Liver (tissue), 9 donors: ENCODE data around the gene ACVR2A. TPM values are rescaled to one million over a fixed set of nuclear protein-coding genes. Genes with fewer than 3 reads are reported as not detected.

Source experiments
- DNase-seq: peaks from one replicate; pipeline ENCODE4 v3.0.0-alpha.2; 2017; ENCODE audit warnings: low spot score
- H3K27ac ChIP-seq, 2 donors: one replicate each; pipeline ENCODE4 v1.7.0; 2013; ENCODE audit warnings: inconsistent platforms in 2 of 2, low read length in 2 of 2, control low read depth in 1 of 2, low read depth in 1 of 2, mild to moderate bottlenecking in 1 of 2
- H3K27me3 ChIP-seq, 4 donors: one replicate each; pipeline versions ENCODE4 v1.6.1 to v1.7.0; 2013; ENCODE audit warnings: low read length in 3 of 4, inconsistent platforms in 1 of 4, mild to moderate bottlenecking in 1 of 4, moderate library complexity in 1 of 4; ENCODE audit not compliant: control insufficient read depth in 4 of 4, insufficient read depth in 4 of 4
- H3K36me3 ChIP-seq, 4 donors: one replicate each; pipeline versions ENCODE4 v1.6.1 to v1.7.0; 2013; ENCODE audit warnings: low read length in 3 of 4, mild to moderate bottlenecking in 3 of 4, low read depth in 1 of 4, moderate library complexity in 1 of 4; ENCODE audit not compliant: control insufficient read depth in 4 of 4, insufficient read depth in 3 of 4
- H3K4me1 ChIP-seq, 4 donors: one replicate each; pipeline versions ENCODE4 v1.6.1 to v1.7.0; 2013; ENCODE audit warnings: low read length in 3 of 4, mild to moderate bottlenecking in 3 of 4, moderate library complexity in 1 of 4; ENCODE audit not compliant: control insufficient read depth in 4 of 4, insufficient read depth in 4 of 4
- H3K4me3 ChIP-seq, 3 donors: one replicate each; pipeline versions ENCODE4 v1.6.1 to v1.7.0; 2013; ENCODE audit warnings: low read length in 3 of 3, control low read depth in 1 of 3, low read depth in 1 of 3, mild to moderate bottlenecking in 1 of 3
- H3K9ac ChIP-seq, 2 donors: one replicate each; pipeline ENCODE4 v1.7.0; 2013; ENCODE audit warnings: low read length in 2 of 2, mild to moderate bottlenecking in 2 of 2, moderate library complexity in 2 of 2, control low read depth in 1 of 2, low read depth in 1 of 2
- H3K9me3 ChIP-seq, 4 donors: one replicate each; pipeline versions ENCODE4 v1.6.1 to v1.7.0; 2013; ENCODE audit warnings: low read length in 3 of 4; ENCODE audit not compliant: control insufficient read depth in 4 of 4
- EGR1 ChIP-seq, 2 donors: IDR thresholded peaks; 2 replicates each; pipeline ENCODE4 v1.6.1; 2016 to 2018; ENCODE audit warnings: antibody characterized with exemption in 2 of 2, low read depth in 2 of 2
- GABPA ChIP-seq, 2 donors: IDR thresholded peaks in 1 of 2; conservative IDR thresholded peaks in 1 of 2; 2 replicates each; pipeline ENCODE4 v1.6.1; 2016; ENCODE audit warnings: antibody characterized with exemption in 2 of 2, mild to moderate bottlenecking in 1 of 2, moderate library complexity in 1 of 2
- HNF4G ChIP-seq: IDR thresholded peaks from 2 replicates; pipeline ENCODE4 v1.6.1; 2016; ENCODE audit warnings: antibody characterized with exemption
- JUND ChIP-seq, 2 donors: IDR thresholded peaks; 2 replicates each; pipeline ENCODE4 v1.6.1; 2016; ENCODE audit warnings: antibody characterized with exemption in 2 of 2
- NR2F2 ChIP-seq: IDR thresholded peaks from 2 replicates; pipeline ENCODE4 v1.6.1; 2016; ENCODE audit warnings: antibody characterized with exemption
- RAD21 ChIP-seq, 2 donors: IDR thresholded peaks; 2 replicates each; pipeline ENCODE4 v1.6.1; 2016; ENCODE audit warnings: antibody characterized with exemption in 2 of 2, mild to moderate bottlenecking in 2 of 2
- RXRA ChIP-seq, 2 donors: IDR thresholded peaks; 2 replicates each; pipeline ENCODE4 v1.6.1; 2017 to 2018; ENCODE audit warnings: antibody characterized with exemption in 2 of 2, mild to moderate bottlenecking in 1 of 2
- SP1 ChIP-seq: IDR thresholded peaks from 2 replicates; pipeline ENCODE4 v1.6.1; 2018; ENCODE audit warnings: antibody characterized with exemption, mild to moderate bottlenecking
- YY1 ChIP-seq: IDR thresholded peaks from 2 replicates; pipeline ENCODE4 v1.6.1; 2016; ENCODE audit warnings: antibody characterized with exemption, mild to moderate bottlenecking
- WGBS: extraction: QIAGEN DNeasy Blood & Tissue Kit; methylation state at CpG from one replicate; pipeline ENCODE4 v1.1.7; 2013; 5-methylcytosine and 5-hydroxymethylcytosine counted together
- polyA plus RNA-seq, 2 donors: library from polyadenylated mRNA; stranded (reverse) in 1 of 2; unstranded in 1 of 2; fragments of 200-250 nt in 1 of 2; fragments of >200 nt in 1 of 2; fragmentation: Nextera tagmentation in 1 of 2; extraction: Ambion mirVana in 1 of 2; gene quantifications; one replicate each; pipeline versions ENCODE4 v1.2.1 to v1.2.3, GENCODE V29; 2013 to 2015
- total RNA-seq, 2 donors: library from RNA; depleted of rRNA; stranded (reverse); fragments of >200 nt; gene quantifications; one replicate each; pipeline ENCODE4 v1.2.3, GENCODE V29; 2014
- TF ChIP-seq, protein P1 (sequence below): IDR thresholded peaks from 2 replicates; pipeline ENCODE4 v1.6.1; 2016; ENCODE audit warnings: antibody characterized with exemption
- TF ChIP-seq, protein P2 (sequence below): IDR thresholded peaks from 2 replicates; pipeline ENCODE4 v1.6.1; 2016; ENCODE audit warnings: antibody characterized with exemption, mild to moderate bottlenecking
- TF ChIP-seq, protein P3 (sequence below): fragments of 150-350 bp; IDR thresholded peaks from 2 replicates; pipeline ENCODE4 v1.5.1; 2017; ENCODE audit warnings: improper control_type of control experiment, low read depth, low read length; ENCODE audit not compliant: missing input control
- TF ChIP-seq, protein P4 (sequence below): IDR thresholded peaks from 2 replicates; pipeline ENCODE4 v1.6.1; 2016; ENCODE audit warnings: antibody characterized with exemption
- donor health status: healthy.
- donor health status: healthy.
- donor health status: healthy.
- donor health status: healthy.
- donor health status: healthy.

The ACVR2A gene
- total and polyA plus RNA-seq, 4 donors = 2.2 to 9.5 (median 6.3) TPM

DNA sequence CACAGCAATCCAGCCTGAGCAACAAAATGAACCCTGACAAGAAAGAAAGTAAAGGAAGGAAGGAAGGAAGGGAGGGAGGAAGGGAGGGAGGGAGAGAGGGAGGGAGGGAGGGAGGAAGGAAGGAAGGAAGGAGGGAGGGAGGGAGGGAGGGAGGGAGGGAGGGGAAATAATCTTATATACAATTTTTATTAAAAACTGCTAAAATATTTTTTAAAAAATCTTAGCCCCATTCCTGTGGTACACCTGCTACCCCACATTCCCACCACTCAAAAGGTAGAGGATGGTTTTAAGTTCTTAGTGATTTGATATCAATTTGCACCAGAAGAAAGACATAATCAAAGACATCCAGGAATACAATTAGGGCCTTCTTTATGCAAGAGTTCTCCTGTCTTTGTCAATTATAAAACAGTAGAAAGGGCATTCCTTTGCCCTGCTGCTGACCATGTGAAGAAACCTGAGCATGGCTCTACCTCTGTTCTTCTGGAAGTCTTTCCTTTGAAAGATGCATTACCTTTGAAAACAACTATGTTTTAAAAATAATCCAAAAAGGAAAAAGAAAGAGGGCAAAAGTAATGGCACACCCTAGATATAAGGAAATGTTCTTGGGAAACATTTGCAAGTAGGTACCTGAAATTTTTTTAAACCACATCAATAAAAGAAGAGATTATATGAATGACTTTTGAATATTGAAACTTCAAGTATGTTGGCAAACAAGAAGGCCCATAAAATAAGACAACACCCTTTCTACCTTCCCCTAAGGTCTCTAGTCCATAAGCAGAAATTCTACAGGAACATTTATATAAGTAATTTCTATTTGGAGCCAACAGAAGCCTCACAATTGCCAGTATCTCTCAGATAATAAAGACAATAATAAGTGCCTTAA is 33.7 kb upstream of the ACVR2A start:
- Histone ChIP-seq H3K9ac (no peak overlapping the region), H3K36me3 (no peaks in the 10 kb centered on the region), H3K9me3 (no peaks in the 10 kb centered on the region), H3K27ac (no peak overlapping the region), H3K27me3 (no peaks in the 10 kb centered on the region), H3K4me1 (no peaks in the 10 kb centered on the region), H3K4me3 (no peak overlapping the region)
- no peak for DNase-seq
- TF ChIP-seq GABPA (IDR thresholded peaks at IDR 0.05 in 1 of 2, conservative IDR thresholded peaks at IDR 0.05 in 1 of 2) (no peak), JUND (IDR thresholded peaks at IDR 0.05) (no peak), SP1 (no peak), NR2F2 (no peak), RXRA (IDR thresholded peaks at IDR 0.05) (no peak)
- TF ChIP-seq, protein P1, sequence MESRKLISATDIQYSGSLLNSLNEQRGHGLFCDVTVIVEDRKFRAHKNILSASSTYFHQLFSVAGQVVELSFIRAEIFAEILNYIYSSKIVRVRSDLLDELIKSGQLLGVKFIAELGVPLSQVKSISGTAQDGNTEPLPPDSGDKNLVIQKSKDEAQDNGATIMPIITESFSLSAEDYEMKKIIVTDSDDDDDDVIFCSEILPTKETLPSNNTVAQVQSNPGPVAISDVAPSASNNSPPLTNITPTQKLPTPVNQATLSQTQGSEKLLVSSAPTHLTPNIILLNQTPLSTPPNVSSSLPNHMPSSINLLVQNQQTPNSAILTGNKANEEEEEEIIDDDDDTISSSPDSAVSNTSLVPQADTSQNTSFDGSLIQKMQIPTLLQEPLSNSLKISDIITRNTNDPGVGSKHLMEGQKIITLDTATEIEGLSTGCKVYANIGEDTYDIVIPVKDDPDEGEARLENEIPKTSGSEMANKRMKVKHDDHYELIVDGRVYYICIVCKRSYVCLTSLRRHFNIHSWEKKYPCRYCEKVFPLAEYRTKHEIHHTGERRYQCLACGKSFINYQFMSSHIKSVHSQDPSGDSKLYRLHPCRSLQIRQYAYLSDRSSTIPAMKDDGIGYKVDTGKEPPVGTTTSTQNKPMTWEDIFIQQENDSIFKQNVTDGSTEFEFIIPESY = no peak
- TF ChIP-seq, protein P2, sequence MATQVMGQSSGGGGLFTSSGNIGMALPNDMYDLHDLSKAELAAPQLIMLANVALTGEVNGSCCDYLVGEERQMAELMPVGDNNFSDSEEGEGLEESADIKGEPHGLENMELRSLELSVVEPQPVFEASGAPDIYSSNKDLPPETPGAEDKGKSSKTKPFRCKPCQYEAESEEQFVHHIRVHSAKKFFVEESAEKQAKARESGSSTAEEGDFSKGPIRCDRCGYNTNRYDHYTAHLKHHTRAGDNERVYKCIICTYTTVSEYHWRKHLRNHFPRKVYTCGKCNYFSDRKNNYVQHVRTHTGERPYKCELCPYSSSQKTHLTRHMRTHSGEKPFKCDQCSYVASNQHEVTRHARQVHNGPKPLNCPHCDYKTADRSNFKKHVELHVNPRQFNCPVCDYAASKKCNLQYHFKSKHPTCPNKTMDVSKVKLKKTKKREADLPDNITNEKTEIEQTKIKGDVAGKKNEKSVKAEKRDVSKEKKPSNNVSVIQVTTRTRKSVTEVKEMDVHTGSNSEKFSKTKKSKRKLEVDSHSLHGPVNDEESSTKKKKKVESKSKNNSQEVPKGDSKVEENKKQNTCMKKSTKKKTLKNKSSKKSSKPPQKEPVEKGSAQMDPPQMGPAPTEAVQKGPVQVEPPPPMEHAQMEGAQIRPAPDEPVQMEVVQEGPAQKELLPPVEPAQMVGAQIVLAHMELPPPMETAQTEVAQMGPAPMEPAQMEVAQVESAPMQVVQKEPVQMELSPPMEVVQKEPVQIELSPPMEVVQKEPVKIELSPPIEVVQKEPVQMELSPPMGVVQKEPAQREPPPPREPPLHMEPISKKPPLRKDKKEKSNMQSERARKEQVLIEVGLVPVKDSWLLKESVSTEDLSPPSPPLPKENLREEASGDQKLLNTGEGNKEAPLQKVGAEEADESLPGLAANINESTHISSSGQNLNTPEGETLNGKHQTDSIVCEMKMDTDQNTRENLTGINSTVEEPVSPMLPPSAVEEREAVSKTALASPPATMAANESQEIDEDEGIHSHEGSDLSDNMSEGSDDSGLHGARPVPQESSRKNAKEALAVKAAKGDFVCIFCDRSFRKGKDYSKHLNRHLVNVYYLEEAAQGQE = no peak

DNA sequence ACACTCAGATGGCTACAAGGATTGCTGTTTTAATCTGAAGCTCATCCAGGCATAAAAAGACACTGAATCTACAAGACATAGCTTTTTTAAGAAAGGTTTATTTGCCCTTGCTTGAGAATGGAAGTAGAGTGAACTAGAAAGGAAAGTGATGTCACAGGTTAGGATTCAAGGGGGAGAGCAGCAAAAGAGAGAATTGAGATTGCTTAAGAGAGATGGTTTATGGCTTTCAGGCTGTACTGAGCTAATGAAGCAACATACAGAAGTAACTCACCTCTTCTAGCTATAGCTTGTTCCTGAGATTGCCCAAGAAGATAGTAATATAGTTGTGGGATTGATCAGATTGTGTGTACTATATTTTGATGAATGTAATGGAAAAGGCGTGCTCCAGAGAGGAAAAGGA is 26.1 kb upstream of the ACVR2A start:
- H3K27ac ChIP-seq = no peak overlapping the region
- 92% methylated on average over 1 of the region's 1 CpG for whole genome bisulfite sequencing
- H3K4me1 ChIP-seq = no peaks in the 10 kb centered on the region
- no peak for DNase-seq
- no peaks in the 10 kb centered on the region for H3K9me3 ChIP-seq
- TF ChIP-seq EGR1 (IDR thresholded peaks at IDR 0.05; ENCODE audit: low read depth in 2 of 2) (no peak), HNF4G (no peak), RXRA (IDR thresholded peaks at IDR 0.05) (no peak), YY1 (no peak), GABPA (IDR thresholded peaks at IDR 0.05 in 1 of 2, conservative IDR thresholded peaks at IDR 0.05 in 1 of 2) (no peak), RAD21 (IDR thresholded peaks at IDR 0.05) (no peak)
- TF ChIP-seq, protein P2 = no peak
- TF ChIP-seq, protein P1 = no peak
- TF ChIP-seq, protein P3, sequence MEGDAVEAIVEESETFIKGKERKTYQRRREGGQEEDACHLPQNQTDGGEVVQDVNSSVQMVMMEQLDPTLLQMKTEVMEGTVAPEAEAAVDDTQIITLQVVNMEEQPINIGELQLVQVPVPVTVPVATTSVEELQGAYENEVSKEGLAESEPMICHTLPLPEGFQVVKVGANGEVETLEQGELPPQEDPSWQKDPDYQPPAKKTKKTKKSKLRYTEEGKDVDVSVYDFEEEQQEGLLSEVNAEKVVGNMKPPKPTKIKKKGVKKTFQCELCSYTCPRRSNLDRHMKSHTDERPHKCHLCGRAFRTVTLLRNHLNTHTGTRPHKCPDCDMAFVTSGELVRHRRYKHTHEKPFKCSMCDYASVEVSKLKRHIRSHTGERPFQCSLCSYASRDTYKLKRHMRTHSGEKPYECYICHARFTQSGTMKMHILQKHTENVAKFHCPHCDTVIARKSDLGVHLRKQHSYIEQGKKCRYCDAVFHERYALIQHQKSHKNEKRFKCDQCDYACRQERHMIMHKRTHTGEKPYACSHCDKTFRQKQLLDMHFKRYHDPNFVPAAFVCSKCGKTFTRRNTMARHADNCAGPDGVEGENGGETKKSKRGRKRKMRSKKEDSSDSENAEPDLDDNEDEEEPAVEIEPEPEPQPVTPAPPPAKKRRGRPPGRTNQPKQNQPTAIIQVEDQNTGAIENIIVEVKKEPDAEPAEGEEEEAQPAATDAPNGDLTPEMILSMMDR = no peak
- TF ChIP-seq, protein P4, sequence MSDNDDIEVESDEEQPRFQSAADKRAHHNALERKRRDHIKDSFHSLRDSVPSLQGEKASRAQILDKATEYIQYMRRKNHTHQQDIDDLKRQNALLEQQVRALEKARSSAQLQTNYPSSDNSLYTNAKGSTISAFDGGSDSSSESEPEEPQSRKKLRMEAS = no peak
- no peaks in the 10 kb centered on the region for H3K36me3 ChIP-seq
- H3K4me3 ChIP-seq = no peak overlapping the region
- H3K27me3 ChIP-seq = peaks cover 0 to 2% (median 0%) of the 10 kb centered on the region in 4 donors
- no peak overlapping the region for H3K9ac ChIP-seq
